Loucy (cell line): ENCODE data around the gene TMEM53.

Experiments
- H2AFZ ChIP-seq: fragments of 200-600 bp; sonication (generic); 2 replicates; pipeline ENCODE4 v1.6.0; 2016; ENCODE audit warnings: antibody characterized with exemption, mild to moderate bottlenecking, low read length, moderate library complexity
- H3F3A ChIP-seq: fragments of 200-600 bp; 2 replicates; pipeline ENCODE4 v1.6.0; 2016; ENCODE audit warnings: antibody characterized with exemption, low read depth, mild to moderate bottlenecking
- H3K27me3 ChIP-seq: fragments of 200-600 bp; sonication (generic); 2 replicates; pipeline ENCODE4 v1.6.1; 2014; ENCODE audit warnings: low read length, mild to moderate bottlenecking; ENCODE audit not compliant: insufficient read depth, poor library complexity, severe bottlenecking
- H3K36me3 ChIP-seq: fragments of 200-600 bp; sonication (generic); 2 replicates; pipeline ENCODE4 v1.6.1; 2016; ENCODE audit warnings: low read length; ENCODE audit not compliant: insufficient read depth
- H3K4me1 ChIP-seq: fragments of 200-600 bp; sonication (generic); 2 replicates; pipeline ENCODE4 v1.5.1; 2014; ENCODE audit warnings: low read length, mild to moderate bottlenecking; ENCODE audit not compliant: insufficient read depth, poor library complexity, severe bottlenecking
- H3K4me2 ChIP-seq: fragments of 200-600 bp; sonication (generic); 2 replicates; pipeline ENCODE4 v1.6.0; 2014; ENCODE audit warnings: antibody characterized with exemption, low read length, low read depth, mild to moderate bottlenecking; ENCODE audit not compliant: poor library complexity, severe bottlenecking
- H3K4me3 ChIP-seq: fragments of 200-600 bp; sonication (generic); 2 replicates; pipeline ENCODE4 v1.5.1; 2014; ENCODE audit warnings: low read length, mild to moderate bottlenecking, mixed read lengths; ENCODE audit not compliant: poor library complexity, severe bottlenecking
- H3K79me2 ChIP-seq: fragments of 200-600 bp; sonication (generic); 2 replicates; pipeline ENCODE4 v1.6.1; 2014; ENCODE audit warnings: low read length; ENCODE audit not compliant: insufficient read depth
- H3K9ac ChIP-seq: fragments of 200-600 bp; sonication (generic); 2 replicates; pipeline ENCODE4 v1.6.0; 2014; ENCODE audit warnings: mild to moderate bottlenecking, low read depth, low read length, moderate library complexity; ENCODE audit not compliant: poor library complexity, severe bottlenecking
- H3K9me2 ChIP-seq: fragments of 200-600 bp; sonication (generic); replicated peaks from 2 replicates; pipeline ENCODE4 v1.6.1; 2016; ENCODE audit warnings: low read depth, low read length, mixed read lengths
- H3K9me3 ChIP-seq: fragments of 200-600 bp; sonication (generic); 2 replicates; pipeline ENCODE4 v1.6.1; 2014; ENCODE audit warnings: mild to moderate bottlenecking, antibody characterized with exemption, low read length, low read depth; ENCODE audit not compliant: insufficient read depth
- H4K20me1 ChIP-seq: fragments of 200-600 bp; sonication (generic); 2 replicates; pipeline ENCODE4 v1.6.0; 2014; ENCODE audit warnings: antibody characterized with exemption, low read length, mild to moderate bottlenecking; ENCODE audit not compliant: insufficient read depth, poor library complexity, severe bottlenecking
- EZH2phosphoT487 ChIP-seq: fragments of 200-600 bp; IDR thresholded peaks from 2 replicates; pipeline ENCODE4 v1.6.1; 2018; ENCODE audit warnings: antibody characterized with exemption, mild to moderate bottlenecking, moderate library complexity, borderline replicate concordance
- TF ChIP-seq, protein P1 (sequence below): fragments of 200-600 bp; sonication (generic); conservative IDR thresholded peaks from 2 replicates; pipeline ENCODE4 v1.5.1; 2014; ENCODE audit warnings: mild to moderate bottlenecking, antibody characterized with exemption, low read length

Gene TMEM53

DNA sequence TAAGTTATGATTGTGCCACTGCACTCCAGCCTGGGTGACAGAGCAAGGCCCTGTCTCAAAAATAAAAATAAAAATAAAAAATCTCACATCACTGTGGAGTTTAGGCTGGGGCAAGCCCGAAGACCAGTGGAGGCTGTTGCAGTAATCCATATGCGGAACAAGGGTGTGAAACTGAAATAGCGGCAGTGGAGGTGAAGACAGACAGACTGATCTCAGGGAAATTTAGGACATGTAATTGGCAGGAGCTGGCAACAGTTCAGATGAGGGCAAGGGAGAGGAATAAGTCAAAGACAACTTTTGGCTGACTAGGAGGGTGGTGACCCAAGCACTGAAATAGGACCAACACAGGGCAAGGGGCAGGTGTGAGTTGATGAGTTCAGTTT lies 8.6 kb upstream of the TMEM53 start:
- no peaks in the 10 kb centered on the region for H3K36me3 ChIP-seq
- H3K4me1 ChIP-seq = peaks cover 20% of the 10 kb centered on the region
- no peak overlapping the region for H3K4me3 ChIP-seq
- no peak overlapping the region for H3K4me2 ChIP-seq
- H3K9ac ChIP-seq = no peak overlapping the region
- H4K20me1 ChIP-seq = no peaks in the 10 kb centered on the region
- no peaks in the 10 kb centered on the region for H3K79me2 ChIP-seq
- H2AFZ ChIP-seq = no peak overlapping the region
- H3K27me3 ChIP-seq = no peaks in the 10 kb centered on the region
- TF ChIP-seq, protein P1, sequence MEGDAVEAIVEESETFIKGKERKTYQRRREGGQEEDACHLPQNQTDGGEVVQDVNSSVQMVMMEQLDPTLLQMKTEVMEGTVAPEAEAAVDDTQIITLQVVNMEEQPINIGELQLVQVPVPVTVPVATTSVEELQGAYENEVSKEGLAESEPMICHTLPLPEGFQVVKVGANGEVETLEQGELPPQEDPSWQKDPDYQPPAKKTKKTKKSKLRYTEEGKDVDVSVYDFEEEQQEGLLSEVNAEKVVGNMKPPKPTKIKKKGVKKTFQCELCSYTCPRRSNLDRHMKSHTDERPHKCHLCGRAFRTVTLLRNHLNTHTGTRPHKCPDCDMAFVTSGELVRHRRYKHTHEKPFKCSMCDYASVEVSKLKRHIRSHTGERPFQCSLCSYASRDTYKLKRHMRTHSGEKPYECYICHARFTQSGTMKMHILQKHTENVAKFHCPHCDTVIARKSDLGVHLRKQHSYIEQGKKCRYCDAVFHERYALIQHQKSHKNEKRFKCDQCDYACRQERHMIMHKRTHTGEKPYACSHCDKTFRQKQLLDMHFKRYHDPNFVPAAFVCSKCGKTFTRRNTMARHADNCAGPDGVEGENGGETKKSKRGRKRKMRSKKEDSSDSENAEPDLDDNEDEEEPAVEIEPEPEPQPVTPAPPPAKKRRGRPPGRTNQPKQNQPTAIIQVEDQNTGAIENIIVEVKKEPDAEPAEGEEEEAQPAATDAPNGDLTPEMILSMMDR = no peak
- no peak for TF ChIP-seq EZH2phosphoT487
- H3K9me2 ChIP-seq = no peaks in the 10 kb centered on the region
- no peaks in the 10 kb centered on the region for H3K9me3 ChIP-seq
- no peaks in the 10 kb centered on the region for H3F3A ChIP-seq

DNA sequence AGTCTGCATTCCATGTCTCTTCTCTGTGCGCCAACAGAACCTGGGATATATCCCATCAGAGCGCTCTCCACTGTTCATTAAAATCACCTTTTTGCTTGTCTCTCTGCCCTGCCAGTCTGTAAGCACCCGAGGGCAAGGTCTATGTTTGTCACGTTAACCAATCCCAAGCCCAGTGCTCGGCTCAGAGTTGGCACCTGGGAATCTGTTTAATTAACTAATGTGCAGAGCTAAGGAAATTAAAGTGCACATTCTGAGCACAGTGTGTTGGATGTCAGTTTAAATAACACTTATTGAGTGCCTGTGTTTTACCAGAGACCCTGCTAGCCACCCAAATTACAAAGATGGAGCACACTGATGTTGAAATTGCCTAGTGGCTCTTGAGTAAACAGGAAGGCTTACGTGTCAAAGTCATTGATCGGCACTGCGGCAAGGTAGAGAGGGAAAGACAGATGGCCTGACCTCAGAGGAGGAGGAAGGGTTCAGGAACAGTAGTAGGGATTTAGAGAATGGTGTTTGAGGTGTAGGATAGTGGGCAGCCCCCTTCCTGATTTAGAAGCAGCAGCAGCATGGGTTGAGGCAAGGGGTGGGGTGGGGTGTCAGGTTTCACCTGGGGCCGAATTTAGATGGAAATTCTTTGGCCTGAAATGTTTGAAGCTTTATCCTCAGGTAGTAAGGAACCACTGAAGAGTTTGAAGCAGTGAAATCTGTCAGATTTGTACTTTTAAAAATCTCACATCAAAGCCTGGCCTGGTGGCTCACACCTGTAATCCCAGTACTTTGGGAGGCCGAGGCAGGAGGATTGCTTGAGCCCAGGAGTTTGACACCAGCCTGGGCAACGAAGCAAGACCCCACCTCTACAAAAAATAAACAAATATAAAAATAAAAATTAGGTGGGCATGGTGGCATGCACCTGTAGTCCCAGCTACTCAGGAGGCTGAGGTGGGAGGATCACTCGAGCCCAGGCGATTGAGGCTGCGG lies 7.9 kb upstream of the TMEM53 start:
- Histone ChIP-seq H3K4me2 (no peak overlapping the region), H3K27me3 (no peaks in the 10 kb centered on the region), H3K9ac (no peak overlapping the region), H3K9me2 (no peaks in the 10 kb centered on the region), H3K4me1 (peaks cover 20% of the 10 kb centered on the region), H3K79me2 (no peaks in the 10 kb centered on the region), H3K4me3 (no peak overlapping the region), H3K9me3 (no peaks in the 10 kb centered on the region), H3F3A (no peaks in the 10 kb centered on the region), H3K36me3 (no peaks in the 10 kb centered on the region), H2AFZ (no peak overlapping the region), H4K20me1 (no peaks in the 10 kb centered on the region)
- TF ChIP-seq EZH2phosphoT487 = no peak
- TF ChIP-seq, protein P1 = no peak

DNA sequence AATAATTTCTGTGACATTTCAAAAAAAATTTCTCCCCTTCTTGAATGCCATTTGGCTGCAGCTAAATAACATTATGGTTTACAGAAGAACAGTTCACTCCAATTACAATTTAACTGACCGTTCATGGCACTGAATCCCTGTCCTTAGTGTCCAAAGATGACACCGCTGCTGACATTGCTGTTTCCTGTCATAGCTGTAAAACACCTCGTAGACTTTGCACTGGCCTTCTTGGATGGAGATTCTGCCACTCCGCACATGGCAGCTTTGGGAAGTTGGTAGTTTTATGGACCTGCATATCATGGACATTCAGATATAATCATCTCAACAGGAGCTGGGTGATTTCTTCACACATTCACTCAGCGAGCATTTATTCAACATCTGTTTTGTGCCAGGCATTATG lies 5.2 kb upstream of the TMEM53 start:
- TF ChIP-seq, protein P1 = no peak
- no peak for TF ChIP-seq EZH2phosphoT487

More for the DNA sequence above, 5.2 kb upstream of the TMEM53 start:
- no peaks in the 10 kb centered on the region for H4K20me1 ChIP-seq
- H3K9ac ChIP-seq = no peak overlapping the region
- no peaks in the 10 kb centered on the region for H3K79me2 ChIP-seq
- no peak overlapping the region for H3K4me3 ChIP-seq
- no peak overlapping the region for H3K4me2 ChIP-seq
- no peaks in the 10 kb centered on the region for H3K9me3 ChIP-seq
- no peaks in the 10 kb centered on the region for H3F3A ChIP-seq
- H3K36me3 ChIP-seq = no peaks in the 10 kb centered on the region
- H3K27me3 ChIP-seq = no peaks in the 10 kb centered on the region
- H3K9me2 ChIP-seq = no peaks in the 10 kb centered on the region
- no peak overlapping the region for H2AFZ ChIP-seq
- H3K4me1 ChIP-seq = peaks cover 30% of the 10 kb centered on the region
